Prostate gland (tissue), 2 donors: ENCODE measurements around the gene PTCD1. TPM values are rescaled to one million over a fixed set of nuclear protein-coding genes. Genes with fewer than 3 reads are reported as not detected.

ENCODE experiments used
- DNase-seq: peaks from one replicate; pipeline ENCODE4 v3.0.0-alpha.2; 2019; ENCODE audit warnings: low spot score
- H3K27ac ChIP-seq, 2 donors: fragments of 200-600 bp; sonication (generic); 2 replicates each; pipeline ENCODE4 v1.5.1; 2017 to 2019
- H3K27me3 ChIP-seq: fragments of 200-600 bp; sonication (generic); replicated peaks from 2 replicates; pipeline ENCODE4 v1.5.1; 2019; ENCODE audit not compliant: insufficient read depth
- H3K36me3 ChIP-seq, 2 donors: fragments of 200-600 bp; sonication (generic); 1 replicate in 1 of 2; 2 replicates in 1 of 2; pipeline versions ENCODE4 v1.5.1 to v1.8.1; 2017 to 2019
- H3K4me1 ChIP-seq: fragments of 200-600 bp; sonication (generic); replicated peaks from 2 replicates; pipeline ENCODE4 v1.5.1; 2019
- H3K4me3 ChIP-seq, 2 donors: fragments of 200-600 bp; sonication (generic); 2 replicates each; pipeline ENCODE4 v1.5.1; 2017 to 2019
- H3K9me3 ChIP-seq: fragments of 200-600 bp; sonication (generic); 2 replicates; pipeline ENCODE4 v1.5.1; 2017
- POLR2A ChIP-seq: fragments of 450-650 bp; IDR thresholded peaks from one replicate; pipeline ENCODE4 v1.6.1; 2016; ENCODE audit warnings: antibody characterized with exemption, mild to moderate bottlenecking
- POLR2AphosphoS5 ChIP-seq: sonication (generic); formaldehyde crosslinking; IDR thresholded peaks from one replicate; pipeline ENCODE4 v1.6.1; 2017; ENCODE audit warnings: antibody characterized with exemption
- WGBS: methylation state at CpG from one replicate; pipeline ENCODE4 v1.1.5; 2018; 5-methylcytosine and 5-hydroxymethylcytosine counted together
- intact Hi-C: fragments of 100-400 bp; cut with DNase I; formaldehyde crosslinking; loops from one replicate; pipeline ENCODE4 v1.14.2; 2022
- total RNA-seq, 2 donors: library from RNA; depleted of rRNA; stranded (reverse); fragments of >200 nt; gene quantifications; one replicate each; pipeline ENCODE4 v1.1.0, GENCODE V29; 2016
- TF ChIP-seq, protein P1 (sequence below), 4 experiments: fragments of 200-600 bp in 2 of 4; fragments of 450-650 bp in 2 of 4; sonication (generic) in 2 of 4; IDR thresholded peaks; 1 replicate in 3 of 4; 2 replicates in 1 of 4; pipeline ENCODE4 v1.5.1; 2016 to 2019; ENCODE audit warnings: antibody characterized with exemption in 4 of 4, mild to moderate bottlenecking in 2 of 4, moderate library complexity in 2 of 4

The PTCD1 gene, protein sequence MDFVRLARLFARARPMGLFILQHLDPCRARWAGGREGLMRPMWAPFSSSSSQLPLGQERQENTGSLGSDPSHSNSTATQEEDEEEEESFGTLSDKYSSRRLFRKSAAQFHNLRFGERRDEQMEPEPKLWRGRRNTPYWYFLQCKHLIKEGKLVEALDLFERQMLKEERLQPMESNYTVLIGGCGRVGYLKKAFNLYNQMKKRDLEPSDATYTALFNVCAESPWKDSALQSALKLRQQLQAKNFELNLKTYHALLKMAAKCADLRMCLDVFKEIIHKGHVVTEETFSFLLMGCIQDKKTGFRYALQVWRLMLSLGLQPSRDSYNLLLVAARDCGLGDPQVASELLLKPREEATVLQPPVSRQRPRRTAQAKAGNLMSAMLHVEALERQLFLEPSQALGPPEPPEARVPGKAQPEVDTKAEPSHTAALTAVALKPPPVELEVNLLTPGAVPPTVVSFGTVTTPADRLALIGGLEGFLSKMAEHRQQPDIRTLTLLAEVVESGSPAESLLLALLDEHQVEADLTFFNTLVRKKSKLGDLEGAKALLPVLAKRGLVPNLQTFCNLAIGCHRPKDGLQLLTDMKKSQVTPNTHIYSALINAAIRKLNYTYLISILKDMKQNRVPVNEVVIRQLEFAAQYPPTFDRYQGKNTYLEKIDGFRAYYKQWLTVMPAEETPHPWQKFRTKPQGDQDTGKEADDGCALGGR
- 10 to 100 TPM in 1 of 2 donors, 1 to 10 TPM in 1; 9.1 to 11.8 TPM for total RNA-seq

DNA sequence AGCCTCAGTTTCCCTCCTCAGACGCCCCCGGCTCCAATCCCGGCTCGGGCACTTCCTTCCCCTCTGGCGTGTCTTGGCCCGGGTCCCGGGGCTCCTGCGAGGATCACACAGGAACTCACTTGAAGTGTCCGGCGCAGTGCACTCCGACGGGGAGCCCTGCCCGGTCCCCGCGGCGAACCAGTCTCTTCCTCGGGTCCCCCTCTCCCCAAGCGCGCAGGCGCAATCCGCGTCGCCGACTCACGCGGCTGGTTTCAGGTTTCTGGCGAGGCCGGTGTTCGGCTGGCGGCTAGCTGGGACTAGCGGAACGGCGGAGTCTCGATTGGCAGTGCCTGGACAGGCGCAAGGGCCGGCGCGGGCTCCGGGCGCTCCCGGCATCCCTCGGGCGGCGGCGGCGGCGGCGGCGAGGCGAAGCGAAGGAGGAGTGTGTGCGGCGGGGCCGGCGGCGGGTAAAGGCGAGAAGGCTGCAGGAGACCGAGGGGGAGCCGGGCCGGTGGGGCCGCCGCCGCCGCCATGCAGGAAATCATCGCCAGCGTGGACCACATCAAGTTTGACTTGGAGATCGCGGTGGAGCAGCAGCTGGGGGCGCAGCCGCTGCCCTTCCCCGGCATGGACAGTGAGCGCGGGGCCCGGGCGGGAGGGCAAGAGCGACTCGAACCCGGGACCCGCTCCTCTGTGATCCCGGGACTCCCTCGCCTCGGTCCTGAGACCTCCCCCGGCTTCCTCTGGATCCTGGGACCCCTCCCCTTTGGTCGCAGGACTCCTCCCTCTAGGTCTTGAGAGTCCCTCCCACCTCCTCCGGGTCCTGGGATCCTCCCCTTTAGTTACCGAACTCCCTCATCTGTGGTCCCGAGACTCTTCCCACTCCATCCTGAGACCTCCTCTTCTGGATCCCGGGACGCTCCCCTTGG lies at the start of gene PTCD1, which contains the start of gene CPSF4:
Gene PTCD1 (minus strand): TSS at position 226 of the 908 bp plus-strand sequence. CDS start 3,556 bp downstream, outside the sequence.
Gene CPSF4 (plus strand): TSS at position 371 of the 908 bp plus-strand sequence. CDS start 140 bp downstream, at position 511.
- DNase-seq: peak; percentile 95
- under 1% methylated on average over 89 of the region's 89 CpGs for whole genome bisulfite sequencing

GRCh38 chr7:99485094-99485493 lies 46.5 kb upstream of the PTCD1 start:
- intact Hi-C loops: no loop called here
- H3K27ac ChIP-seq: no peak overlapping the region
- H3K27me3 ChIP-seq: no peaks in the 10 kb centered on the region
- H3K4me1 ChIP-seq: no peaks in the 10 kb centered on the region
- 51% methylated on average over 5 of the region's 5 CpGs for WGBS
- no peaks in the 10 kb centered on the region for H3K36me3 ChIP-seq
- no peak overlapping the region for H3K4me3 ChIP-seq
- TF ChIP-seq POLR2A: no peak
- no peak for DNase-seq
- H3K9me3 ChIP-seq: no peaks in the 10 kb centered on the region

More for the DNA sequence above, at the start of gene PTCD1, which contains the start of gene CPSF4:
- H3K9me3 ChIP-seq: no peaks in the 10 kb centered on the region
- peak within 1 kb of the TSS; percentile 83 to 89 for H3K27ac ChIP-seq
- intact Hi-C loops: no loop called here
- no peaks in the 10 kb centered on the region for H3K27me3 ChIP-seq
- TF ChIP-seq POLR2AphosphoS5: peak; percentile 94
- TF ChIP-seq POLR2A: peak; percentile 56
- TF ChIP-seq, protein P1, sequence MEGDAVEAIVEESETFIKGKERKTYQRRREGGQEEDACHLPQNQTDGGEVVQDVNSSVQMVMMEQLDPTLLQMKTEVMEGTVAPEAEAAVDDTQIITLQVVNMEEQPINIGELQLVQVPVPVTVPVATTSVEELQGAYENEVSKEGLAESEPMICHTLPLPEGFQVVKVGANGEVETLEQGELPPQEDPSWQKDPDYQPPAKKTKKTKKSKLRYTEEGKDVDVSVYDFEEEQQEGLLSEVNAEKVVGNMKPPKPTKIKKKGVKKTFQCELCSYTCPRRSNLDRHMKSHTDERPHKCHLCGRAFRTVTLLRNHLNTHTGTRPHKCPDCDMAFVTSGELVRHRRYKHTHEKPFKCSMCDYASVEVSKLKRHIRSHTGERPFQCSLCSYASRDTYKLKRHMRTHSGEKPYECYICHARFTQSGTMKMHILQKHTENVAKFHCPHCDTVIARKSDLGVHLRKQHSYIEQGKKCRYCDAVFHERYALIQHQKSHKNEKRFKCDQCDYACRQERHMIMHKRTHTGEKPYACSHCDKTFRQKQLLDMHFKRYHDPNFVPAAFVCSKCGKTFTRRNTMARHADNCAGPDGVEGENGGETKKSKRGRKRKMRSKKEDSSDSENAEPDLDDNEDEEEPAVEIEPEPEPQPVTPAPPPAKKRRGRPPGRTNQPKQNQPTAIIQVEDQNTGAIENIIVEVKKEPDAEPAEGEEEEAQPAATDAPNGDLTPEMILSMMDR (IDR thresholded peaks at IDR 0.05): no peak
- peaks cover 3% of the 10 kb centered on the region for H3K4me1 ChIP-seq
- H3K36me3 ChIP-seq: no peaks in the 10 kb centered on the region
- H3K4me3 ChIP-seq: peak within 1 kb of the TSS; percentile 92 to 93

- WGBS: 76% methylated on average over 15 of the region's 15 CpGs
- Histone ChIP-seq H3K9me3 (no peaks in the 10 kb centered on the region), H3K27ac (peak overlapping the region in 1 of 2 donors; percentile 31), H3K27me3 (no peaks in the 10 kb centered on the region), H3K4me3 (no peak overlapping the region), H3K36me3 (no peaks in the 10 kb centered on the region), H3K4me1 (no peaks in the 10 kb centered on the region)
- intact Hi-C loops: no loop called here
- no peak for TF ChIP-seq POLR2AphosphoS5
- TF ChIP-seq POLR2A: no peak
- TF ChIP-seq, protein P1 (IDR thresholded peaks at IDR 0.05): no peak
- DNase-seq: no peak
Measured at GRCh38 chr7:99478464-99479440, 40.2 kb upstream of the PTCD1 start.

DNA sequence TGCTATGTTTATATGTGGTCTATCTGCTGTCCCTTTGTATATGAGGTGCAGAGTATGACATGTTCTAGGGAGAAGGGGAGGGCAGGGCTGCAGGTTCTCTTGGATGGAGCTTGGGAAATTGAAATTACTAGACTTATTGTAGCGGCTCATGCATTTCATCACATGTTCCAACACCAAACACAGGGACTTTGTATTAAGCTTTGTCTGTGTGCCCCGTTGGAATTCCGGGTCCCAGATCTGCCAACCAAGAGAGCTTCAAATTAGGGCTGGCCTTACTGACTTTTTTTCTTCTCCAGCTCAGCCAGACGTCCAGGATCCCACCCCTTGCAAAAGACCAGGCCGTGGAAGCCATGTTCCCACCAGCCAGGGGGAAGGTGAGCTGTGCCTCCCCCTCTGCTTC lies 37.5 kb upstream of the PTCD1 start:
- H3K4me3 ChIP-seq: no peak overlapping the region
- no peaks in the 10 kb centered on the region for H3K9me3 ChIP-seq
- no peaks in the 10 kb centered on the region for H3K27me3 ChIP-seq
- TF ChIP-seq, protein P1 (IDR thresholded peaks at IDR 0.05): no peak
- no peak for TF ChIP-seq POLR2A
- TF ChIP-seq POLR2AphosphoS5: no peak
- no peak for DNase-seq
- WGBS: 71% methylated on average over 5 of the region's 5 CpGs
- no peaks in the 10 kb centered on the region for H3K36me3 ChIP-seq
- no peak overlapping the region for H3K27ac ChIP-seq
- no peaks in the 10 kb centered on the region for H3K4me1 ChIP-seq
- intact Hi-C loops: no loop called here
